HCT116 (cell line): Measurements from ENCODE around the gene NCOA6. TPM values are rescaled to one million over a fixed set of nuclear protein-coding genes. Genes with fewer than 3 reads are reported as not detected.

Experiments used
- ATAC-seq: fragments of 200-7000 bp; cut with Tn5 transposase; 2 replicates; pipeline ENCODE4 v1.9.1; 2020; ENCODE audit warnings: mild to moderate bottlenecking, moderate library complexity
- BruUV-seq: library from RNA; stranded (reverse); fragments of 400-500 nt; replicated peaks from 2 replicates; lab custom pipeline; 2021; lab: Mats Ljungman, UMichigan
- CTCF ChIA-PET: fragments of 300-600 bp; sonication (Branson Sonifier 250); formaldehyde crosslinking; loops from one replicate; lab custom pipeline; 2021; ENCODE audit warnings: antibody characterized with exemption; lab: Charles Lee
- POLR2A ChIA-PET: fragments of 300-600, 350-600 bp; sonication (Branson Sonifier 250); formaldehyde crosslinking; loops from one replicate; lab custom pipeline; 2021; ENCODE audit warnings: antibody characterized with exemption; lab: Charles Lee
- RAD21 ChIA-PET, 2 experiments: fragments of 300-600 bp; sonication (Branson Sonifier 250); formaldehyde crosslinking; loops; one replicate each; lab custom pipeline; 2023; ENCODE audit warnings: low total read pairs in 2 of 2; ENCODE audit not compliant: uncharacterized antibody in 2 of 2, unreplicated experiment in 2 of 2, low non-redundant PET in 1 of 2; lab: Charles Lee
- DNase-seq: peaks from one replicate; pipeline ENCODE4 v3.0.0-alpha.2; 2010; ENCODE audit warnings: low read depth, low spot score
- H2AFZ ChIP-seq: fragments of 200-600 bp; shearing (Covaris generic), sonication (generic); 2 replicates; pipeline ENCODE4 v1.6.1; 2017; ENCODE audit warnings: low read depth, mixed run types, mixed read lengths, antibody characterized with exemption, low read length; ENCODE audit not compliant: poor library complexity, severe bottlenecking
- H3K27ac ChIP-seq: 2 replicates; pipeline ENCODE4 v1.5.1; 2012; ENCODE audit warnings: low read depth, low read length
- H3K27me3 ChIP-seq: fragments of 200-600 bp; sonication (generic); 2 replicates; pipeline ENCODE4 v1.6.1; 2016; ENCODE audit warnings: mixed run types, low read length, mixed read lengths; ENCODE audit not compliant: insufficient read depth
- H3K36me3 ChIP-seq, 2 experiments: fragments of 200-500 bp in 1 of 2; fragments of 200-600 bp in 1 of 2; sonication (Bioruptor generic) in 1 of 2; sonication (generic) in 1 of 2; 2 replicates each; pipeline versions ENCODE4 v1.5.1 to v1.6.1; 2014 to 2016; ENCODE audit warnings: low read length in 2 of 2, inconsistent platforms in 1 of 2, mixed read lengths in 1 of 2, mixed run types in 1 of 2; ENCODE audit not compliant: insufficient read depth in 2 of 2, control insufficient read depth in 1 of 2
- H3K4me1 ChIP-seq, 2 experiments: fragments of 200-600 bp in 1 of 2; sonication (generic) in 1 of 2; 2 replicates each; pipeline versions ENCODE4 v1.5.1 to v1.6.1; 2012 to 2017; ENCODE audit warnings: low read length in 2 of 2, inconsistent platforms in 1 of 2, mild to moderate bottlenecking in 1 of 2, mixed read lengths in 1 of 2, mixed run types in 1 of 2, moderate library complexity in 1 of 2; ENCODE audit not compliant: insufficient read depth in 2 of 2, control insufficient read depth in 1 of 2
- H3K4me2 ChIP-seq: fragments of 200-600 bp; sonication (generic); 2 replicates; pipeline ENCODE4 v1.6.1; 2017; ENCODE audit warnings: mixed run types, low read length, mixed read lengths
- H3K4me3 ChIP-seq, 2 experiments: fragments of 200-600 bp in 1 of 2; sonication (generic) in 1 of 2; replicated peaks in 1 of 2; 2 replicates each; pipeline ENCODE4 v1.5.1; 2011 to 2016; ENCODE audit warnings: low read length in 2 of 2, control low read depth in 1 of 2, low read depth in 1 of 2, mild to moderate bottlenecking in 1 of 2, mixed read lengths in 1 of 2, mixed run types in 1 of 2
- H3K79me2 ChIP-seq: fragments of 200-600 bp; sonication (generic); 2 replicates; pipeline ENCODE4 v1.6.1; 2017; ENCODE audit warnings: mild to moderate bottlenecking, mixed run types, low read length, moderate library complexity, mixed read lengths; ENCODE audit not compliant: insufficient read depth
- H3K9ac ChIP-seq: fragments of 200-600 bp; sonication (generic); 2 replicates; pipeline ENCODE4 v1.6.1; 2016; ENCODE audit warnings: low read length, mixed read lengths
- H3K9me2 ChIP-seq: fragments of 200-600 bp; sonication (generic), shearing (Covaris generic); 2 replicates; pipeline ENCODE4 v1.6.1; 2017; ENCODE audit warnings: mixed run types, mild to moderate bottlenecking, moderate library complexity; ENCODE audit not compliant: insufficient read depth
- H3K9me3 ChIP-seq, 2 experiments: fragments of 200-500 bp in 1 of 2; fragments of 200-600 bp in 1 of 2; sonication (Bioruptor generic) in 1 of 2; sonication (generic) in 1 of 2; 2 replicates each; pipeline ENCODE4 v1.6.1; 2014 to 2017; ENCODE audit warnings: low read length in 2 of 2, mixed read lengths in 2 of 2, inconsistent platforms in 1 of 2, low read depth in 1 of 2, mild to moderate bottlenecking in 1 of 2, mixed run types in 1 of 2, moderate library complexity in 1 of 2; ENCODE audit not compliant: control insufficient read depth in 1 of 2, insufficient read depth in 1 of 2
- H4K20me1 ChIP-seq: fragments of 200-600 bp; sonication (generic), shearing (Covaris generic); 2 replicates; pipeline ENCODE4 v1.6.1; 2017; ENCODE audit warnings: mixed run types, mild to moderate bottlenecking, moderate library complexity; ENCODE audit not compliant: insufficient read depth
- EZH2phosphoT487 ChIP-seq: fragments of 200-600 bp; IDR thresholded peaks from 2 replicates; pipeline ENCODE4 v1.6.1; 2018; ENCODE audit warnings: antibody characterized with exemption, borderline replicate concordance
- FOSL1 ChIP-seq: IDR thresholded peaks from 2 replicates; pipeline ENCODE4 v1.6.1; 2012; ENCODE audit warnings: low read depth
- POLR2AphosphoS5 ChIP-seq: IDR thresholded peaks from 2 replicates; pipeline ENCODE4 v1.6.1; 2011; ENCODE audit warnings: mild to moderate bottlenecking, low read depth, low read length, moderate library complexity
- RAD21 ChIP-seq: IDR thresholded peaks from 2 replicates; pipeline ENCODE4 v1.6.1; 2012; ENCODE audit warnings: low read depth, mild to moderate bottlenecking
- REST ChIP-seq: IDR thresholded peaks from 2 replicates; pipeline ENCODE4 v1.6.1; 2012; ENCODE audit warnings: low read depth
- SRF ChIP-seq: IDR thresholded peaks from 2 replicates; pipeline ENCODE4 v1.6.1; 2012; ENCODE audit warnings: low read depth
- TCF7L2 ChIP-seq: IDR thresholded peaks from 2 replicates; pipeline ENCODE4 v1.7.0; 2011; ENCODE audit warnings: borderline replicate concordance, inconsistent platforms; ENCODE audit not compliant: insufficient read depth, insufficient read length; ENCODE audit errors: extremely low read depth
- YY1 ChIP-seq: IDR thresholded peaks from 2 replicates; pipeline ENCODE4 v1.6.1; 2011; ENCODE audit warnings: low read length, low read depth, moderate library complexity, mild to moderate bottlenecking; ENCODE audit not compliant: insufficient replicate concordance; ENCODE audit errors: extremely low read depth
- ZBTB33 ChIP-seq: IDR thresholded peaks from 2 replicates; pipeline ENCODE4 v1.6.1; 2011; ENCODE audit warnings: mild to moderate bottlenecking, low read length, moderate library complexity; ENCODE audit not compliant: insufficient replicate concordance; ENCODE audit errors: extremely low read depth
- intact Hi-C: fragments of 100-400 bp; cut with micrococcal nuclease; formaldehyde crosslinking; loops from 2 replicates; pipeline ENCODE4 v1.10.0; 2022
- total RNA-seq: library from RNA; stranded (reverse); gene quantifications from one replicate; pipeline ENCODE4 v1.2.1, GENCODE V29; 2021; ENCODE audit not compliant: unreplicated experiment

NCOA6 gene
- total RNA-seq, 1 experiment from 2014 or later = 24.8 TPM

- Histone ChIP-seq H4K20me1 (peaks cover 4% of the 10 kb centered on the region; the same call in 1 of the 2 replicates), H3K9ac (no peak overlapping the region), H3K9me3 (no peaks in the 10 kb centered on the region), H3K4me1 (no peaks in the 10 kb centered on the region), H3K79me2 (peaks cover 94% of the 10 kb centered on the region), H3K27me3 (no peaks in the 10 kb centered on the region), H3K36me3 (no peaks in the 10 kb centered on the region), H3K9me2 (no peaks in the 10 kb centered on the region), H2AFZ (no peak overlapping the region), H3K27ac (no peak overlapping the region), H3K4me2 (no peak overlapping the region), H3K4me3 (no peak overlapping the region)
- ChIA-PET RAD21 (no interaction called here), CTCF (no interaction called here), POLR2A (no interaction called here)
- DNase-seq (no peak), ATAC-seq (no peak)
- intact Hi-C loops = no loop called here
- no TSS peak for BruUV-seq
- TF ChIP-seq EZH2phosphoT487 (no peak), REST (no peak), POLR2AphosphoS5 (no peak), SRF (no peak), ZBTB33 (no peak), FOSL1 (no peak), YY1 (no peak), TCF7L2 (no peak), RAD21 (no peak)
Observed at GRCh38 chr20:34817801-34818200, 7.7 kb downstream of the NCOA6 start.
